NT2/D1 (cell line): Measurements from ENCODE around the gene CDK14.

Experiments used
- DNase-seq: peaks from one replicate; pipeline ENCODE4 v3.0.0-alpha.2; 2011; ENCODE audit warnings: low read depth, low spot score
- H3K27me3 ChIP-seq: 2 replicates; pipeline ENCODE4 v1.6.0; 2011; ENCODE audit warnings: mild to moderate bottlenecking; ENCODE audit not compliant: insufficient read length, insufficient read depth
- H3K36me3 ChIP-seq: 2 replicates; pipeline ENCODE4 v1.6.1; 2011; ENCODE audit warnings: mild to moderate bottlenecking, low read length, mixed read lengths; ENCODE audit not compliant: insufficient read depth, insufficient read length
- H3K4me1 ChIP-seq: 2 replicates; pipeline ENCODE4 v1.5.1; 2011; ENCODE audit not compliant: insufficient read depth, insufficient read length
- H3K4me3 ChIP-seq: 2 replicates; pipeline ENCODE4 v1.5.1; 2011; ENCODE audit warnings: low read depth; ENCODE audit not compliant: insufficient read length
- H3K9ac ChIP-seq: 2 replicates; pipeline ENCODE4 v1.6.0; 2011; ENCODE audit warnings: low read depth; ENCODE audit not compliant: insufficient read length
- H3K9me3 ChIP-seq: 2 replicates; pipeline ENCODE4 v1.5.1; 2011; ENCODE audit warnings: mild to moderate bottlenecking, low read length; ENCODE audit not compliant: insufficient read depth
- SUZ12 ChIP-seq: IDR thresholded peaks from 2 replicates; pipeline ENCODE4 v1.6.1; 2011; ENCODE audit not compliant: insufficient read length, insufficient read depth; ENCODE audit errors: extremely low read depth
- YY1 ChIP-seq: IDR thresholded peaks from 2 replicates; pipeline ENCODE4 v1.6.1; 2011; ENCODE audit not compliant: insufficient read length, insufficient read depth
- ZNF274 ChIP-seq: IDR thresholded peaks from 2 replicates; pipeline ENCODE4 v1.6.1; 2011; ENCODE audit warnings: mild to moderate bottlenecking, low read depth, low read length

Gene CDK14

DNA sequence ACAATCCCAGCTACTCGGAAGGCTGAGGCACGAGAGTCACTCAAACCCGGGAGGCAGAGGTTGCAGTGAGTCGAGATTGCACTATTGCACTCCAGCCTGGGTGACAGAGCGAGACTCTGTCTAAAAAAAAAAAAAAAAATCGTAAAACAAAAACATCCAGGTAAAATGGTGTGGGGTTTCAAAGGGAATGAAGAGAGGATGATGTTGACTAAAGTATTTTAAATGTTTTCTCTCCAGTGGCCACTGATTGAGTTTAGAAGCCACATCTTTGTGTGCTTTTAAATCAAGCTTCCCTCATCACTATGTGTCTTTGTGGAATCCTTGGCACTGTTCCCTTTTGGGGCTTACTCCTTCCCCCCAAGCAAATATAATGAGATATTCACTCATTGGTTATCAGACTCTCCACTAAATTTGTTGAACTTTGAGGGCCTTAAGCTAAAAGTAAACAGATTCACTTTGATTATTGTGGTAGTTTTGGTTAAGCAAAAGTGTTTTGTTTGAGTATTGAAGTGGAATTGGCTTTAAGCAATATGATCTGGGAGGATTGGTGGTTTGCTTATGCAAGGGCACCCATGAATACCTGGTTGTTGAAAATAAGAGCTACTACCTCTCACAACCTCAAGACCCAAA, 162.9 kb downstream of the CDK14 start:
- H3K4me3 ChIP-seq = no peak overlapping the region
- no peak overlapping the region for H3K9ac ChIP-seq
- H3K36me3 ChIP-seq = no peaks in the 10 kb centered on the region
- H3K4me1 ChIP-seq = no peaks in the 10 kb centered on the region
- H3K9me3 ChIP-seq = no peaks in the 10 kb centered on the region
- TF ChIP-seq YY1 = no peak
- TF ChIP-seq ZNF274 = no peak
- no peak for TF ChIP-seq SUZ12
- no peak for DNase-seq
- no peaks in the 10 kb centered on the region for H3K27me3 ChIP-seq

DNA sequence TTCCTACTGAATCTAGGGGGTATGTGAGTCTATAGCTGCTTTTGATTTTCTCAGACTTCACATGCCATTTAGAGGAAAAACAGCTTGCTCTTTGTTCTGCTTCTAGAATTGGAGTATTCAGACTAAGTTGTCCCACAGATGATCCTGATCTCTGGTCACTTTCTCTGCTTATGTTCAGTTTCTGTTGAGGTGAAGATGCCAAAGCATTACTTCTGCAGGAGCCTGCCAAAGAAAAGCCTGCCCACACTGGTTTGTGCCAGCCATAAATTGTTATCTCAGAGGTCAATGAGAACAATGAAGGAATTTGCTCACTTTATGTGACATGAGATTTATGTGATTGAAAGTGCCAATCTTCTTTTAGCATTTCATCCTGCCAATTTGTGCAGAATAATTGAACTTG, 163.6 kb downstream of the CDK14 start:
- no peak for DNase-seq
- Histone ChIP-seq H3K9ac (no peak overlapping the region), H3K27me3 (no peaks in the 10 kb centered on the region), H3K4me1 (no peaks in the 10 kb centered on the region), H3K4me3 (no peak overlapping the region), H3K36me3 (no peaks in the 10 kb centered on the region), H3K9me3 (no peaks in the 10 kb centered on the region)
- TF ChIP-seq ZNF274 (no peak), YY1 (no peak), SUZ12 (no peak)

DNA sequence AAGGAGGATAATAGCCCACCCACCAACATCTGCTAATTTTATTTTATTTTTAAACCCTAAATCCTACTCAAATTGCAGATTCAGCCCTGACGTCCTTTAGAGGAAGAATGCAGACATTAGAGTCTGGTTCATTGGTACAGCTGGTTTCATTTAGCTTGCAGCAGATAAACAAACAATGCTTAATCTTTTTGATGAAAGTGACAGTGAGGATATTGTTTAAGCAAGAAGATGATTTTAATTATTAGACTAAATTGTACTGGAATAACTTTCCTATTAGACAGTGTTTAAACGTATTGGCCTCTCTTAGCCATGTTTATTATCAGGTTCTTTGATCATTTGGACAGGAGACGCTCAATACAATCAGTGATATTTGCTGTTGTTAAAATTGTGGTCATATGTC, 164.8 kb downstream of the CDK14 start:
- no peak for TF ChIP-seq ZNF274
- no peak for TF ChIP-seq SUZ12
- H3K9me3 ChIP-seq = no peaks in the 10 kb centered on the region
- no peaks in the 10 kb centered on the region for H3K36me3 ChIP-seq
- DNase-seq = no peak
- no peaks in the 10 kb centered on the region for H3K27me3 ChIP-seq
- no peak overlapping the region for H3K9ac ChIP-seq
- H3K4me1 ChIP-seq = no peaks in the 10 kb centered on the region
- H3K4me3 ChIP-seq = no peak overlapping the region

DNA sequence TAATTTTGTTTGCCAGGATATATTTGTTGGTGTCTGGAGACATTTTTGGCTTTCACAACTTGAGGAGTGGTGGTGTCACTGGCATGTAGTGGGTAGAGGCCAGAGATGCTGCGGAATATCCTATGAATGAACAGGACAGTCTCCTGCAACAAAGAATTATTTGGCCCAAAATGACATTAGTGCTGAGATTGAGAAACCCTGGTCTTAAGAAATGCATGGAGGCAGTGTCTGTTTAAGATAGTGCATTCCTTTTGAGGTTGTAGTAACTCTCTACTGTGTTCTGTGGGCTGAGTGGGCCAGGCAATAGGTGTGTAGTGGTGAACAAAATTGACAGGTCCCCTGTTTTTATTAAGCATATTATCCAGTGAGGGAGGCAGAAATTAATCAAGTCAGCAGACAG, 165.5 kb downstream of the CDK14 start:
- no peak overlapping the region for H3K4me3 ChIP-seq
- no peaks in the 10 kb centered on the region for H3K4me1 ChIP-seq
- H3K9ac ChIP-seq = no peak overlapping the region
- no peaks in the 10 kb centered on the region for H3K27me3 ChIP-seq
- TF ChIP-seq ZNF274 (no peak), YY1 (no peak), SUZ12 (no peak)
- DNase-seq = no peak
- no peaks in the 10 kb centered on the region for H3K36me3 ChIP-seq
- H3K9me3 ChIP-seq = no peaks in the 10 kb centered on the region

DNA sequence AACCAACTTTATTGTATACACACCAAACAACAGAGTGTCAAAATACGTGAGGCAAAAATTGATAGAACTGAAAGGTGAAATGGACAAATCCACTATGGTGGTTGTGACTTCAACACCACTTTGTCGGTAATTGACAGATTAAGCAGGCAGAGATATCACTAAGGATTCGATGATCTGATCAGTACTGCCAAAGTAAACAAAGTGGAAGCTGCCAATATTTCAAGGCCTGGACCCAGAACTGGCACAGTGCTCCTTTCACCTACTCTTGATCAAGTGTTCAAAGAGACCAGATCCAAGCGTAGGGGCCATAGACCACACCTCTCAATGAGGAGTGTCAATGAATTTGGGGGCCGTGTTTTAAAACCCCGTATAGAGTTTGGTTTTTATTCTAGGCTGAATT, 167.0 kb downstream of the CDK14 start:
- H3K9ac ChIP-seq = no peak overlapping the region
- H3K4me1 ChIP-seq = no peaks in the 10 kb centered on the region
- no peak overlapping the region for H3K4me3 ChIP-seq
- no peaks in the 10 kb centered on the region for H3K36me3 ChIP-seq
- H3K27me3 ChIP-seq = no peaks in the 10 kb centered on the region
- TF ChIP-seq YY1 (no peak), ZNF274 (no peak), SUZ12 (no peak)
- no peaks in the 10 kb centered on the region for H3K9me3 ChIP-seq
- DNase-seq = no peak

DNA sequence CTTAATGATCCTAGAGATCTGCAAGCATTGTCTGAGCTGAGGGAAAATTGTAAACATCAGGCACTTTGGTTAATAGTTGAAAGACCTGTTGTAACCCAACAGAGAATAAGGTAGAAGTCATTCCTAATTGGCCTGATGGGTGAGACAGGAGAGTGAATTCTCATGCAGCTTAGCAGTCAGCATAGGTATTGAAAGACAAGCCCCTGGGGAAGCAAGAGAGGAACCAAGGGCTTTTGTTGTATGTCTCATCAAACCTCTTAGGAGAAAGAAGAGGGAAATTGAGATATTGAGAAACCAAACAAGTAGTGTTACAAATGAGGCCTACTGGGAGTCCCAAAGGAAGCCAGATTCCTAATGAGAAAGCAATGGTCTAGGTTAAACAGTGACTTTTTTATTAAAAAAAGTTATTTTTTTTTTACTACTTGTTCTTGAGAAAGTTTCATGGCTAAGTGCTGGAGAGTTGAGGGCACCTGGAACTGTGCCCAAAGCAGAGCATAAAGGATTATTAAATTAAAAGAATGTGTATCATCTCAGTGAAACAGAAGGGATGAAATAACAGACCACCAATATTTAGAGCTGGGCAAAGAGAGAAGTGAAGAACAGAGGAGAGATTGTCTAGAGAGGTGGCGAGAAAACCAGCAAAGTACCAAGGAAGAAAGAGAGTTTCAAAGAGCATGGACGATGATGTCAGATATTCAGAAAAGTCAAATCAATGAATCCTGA, 168.9 kb downstream of the CDK14 start:
- Histone ChIP-seq H3K36me3 (no peaks in the 10 kb centered on the region), H3K9ac (no peak overlapping the region), H3K9me3 (no peaks in the 10 kb centered on the region), H3K27me3 (no peaks in the 10 kb centered on the region), H3K4me1 (no peaks in the 10 kb centered on the region), H3K4me3 (no peak overlapping the region)
- DNase-seq = peak; percentile 68
- TF ChIP-seq ZNF274 (no peak), SUZ12 (no peak), YY1 (no peak)

DNA sequence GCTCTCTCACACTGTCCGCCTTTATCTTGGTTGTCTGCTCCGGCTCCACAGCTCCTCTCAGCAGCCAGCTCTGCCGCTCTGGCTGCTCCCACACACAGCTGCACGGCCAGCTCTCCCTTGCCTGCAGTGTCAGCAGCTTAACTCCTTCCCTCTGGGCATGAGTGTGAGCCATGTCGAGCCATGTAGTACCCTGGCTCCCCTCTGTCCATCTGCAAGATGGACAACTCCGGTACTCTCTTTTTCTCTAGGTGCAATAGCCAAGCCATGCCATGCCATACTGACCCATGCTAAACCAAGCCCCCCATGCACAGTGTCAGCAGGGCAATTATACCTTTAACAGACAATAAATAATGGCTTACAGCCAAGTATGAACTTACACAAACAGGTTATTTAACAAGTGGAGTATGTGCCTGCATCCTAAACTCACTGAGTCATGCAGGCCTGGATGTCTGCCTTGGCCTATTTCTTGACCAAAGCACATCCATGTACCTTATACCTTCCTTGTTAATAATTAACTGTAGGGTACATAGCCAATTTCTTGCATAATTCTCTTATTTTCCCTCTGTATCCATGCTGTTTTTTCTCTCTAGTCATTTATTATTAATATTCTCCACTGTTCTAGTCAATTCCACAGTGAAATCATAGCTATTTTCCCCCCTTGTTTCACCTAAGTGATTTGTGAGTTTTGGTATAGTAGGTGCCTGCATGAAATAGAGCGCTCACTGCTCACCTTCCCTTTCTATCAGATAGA, 170.9 kb downstream of the CDK14 start:
- TF ChIP-seq ZNF274 = no peak
- no peak for TF ChIP-seq YY1
- TF ChIP-seq SUZ12 = no peak
- H3K36me3 ChIP-seq = no peaks in the 10 kb centered on the region
- DNase-seq = no peak
- no peaks in the 10 kb centered on the region for H3K4me1 ChIP-seq
- H3K27me3 ChIP-seq = no peaks in the 10 kb centered on the region
- no peak overlapping the region for H3K9ac ChIP-seq
- peaks cover 11% of the 10 kb centered on the region; the same call in 1 of the 2 replicates for H3K9me3 ChIP-seq
- no peak overlapping the region for H3K4me3 ChIP-seq
